HG03135 (cell line): Measurements from ENCODE around the gene PLIN5.

Experiments used
- ATAC-seq: cut with Tn5 transposase; IDR thresholded peaks from one replicate; pipeline ENCODE4 v1.9.1; 2021; ENCODE audit warnings: mild to moderate bottlenecking, moderate library complexity; ENCODE audit not compliant: unreplicated experiment

The PLIN5 gene

DNA sequence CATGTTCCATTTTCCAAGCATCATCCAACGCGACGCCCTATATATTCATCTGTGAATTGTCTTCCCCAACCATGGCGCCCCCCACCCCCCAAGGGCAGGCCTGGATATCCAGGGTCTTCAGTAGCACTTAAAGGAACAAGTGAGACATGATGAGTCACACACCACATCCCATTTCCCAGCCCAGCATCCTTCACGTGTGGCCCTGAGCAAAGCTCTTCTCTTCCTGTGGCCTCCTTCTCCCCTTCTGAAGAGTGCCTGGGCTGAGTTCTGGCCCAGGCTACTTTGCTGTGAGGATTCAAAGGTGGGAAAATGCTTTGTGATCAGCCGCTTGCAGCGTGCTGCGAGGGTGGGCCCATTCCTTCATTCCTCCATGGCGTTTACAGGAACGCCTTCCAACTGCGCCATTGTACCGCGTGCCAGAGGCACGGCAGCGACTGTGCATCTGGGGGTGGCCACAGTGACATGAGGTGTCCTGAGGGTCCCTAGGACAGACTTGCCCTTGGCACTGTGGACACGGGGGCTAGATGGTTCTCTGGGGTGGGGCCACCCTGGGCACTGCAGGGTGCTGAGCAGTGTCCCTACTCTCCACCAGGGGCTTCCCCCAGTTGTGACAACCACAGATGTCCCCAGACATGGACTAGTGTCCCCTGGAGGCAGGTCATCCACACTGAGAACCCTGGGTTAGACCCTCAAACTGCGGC lies 28.4 kb downstream of the PLIN5 start:
- ATAC-seq, result no peak

DNA sequence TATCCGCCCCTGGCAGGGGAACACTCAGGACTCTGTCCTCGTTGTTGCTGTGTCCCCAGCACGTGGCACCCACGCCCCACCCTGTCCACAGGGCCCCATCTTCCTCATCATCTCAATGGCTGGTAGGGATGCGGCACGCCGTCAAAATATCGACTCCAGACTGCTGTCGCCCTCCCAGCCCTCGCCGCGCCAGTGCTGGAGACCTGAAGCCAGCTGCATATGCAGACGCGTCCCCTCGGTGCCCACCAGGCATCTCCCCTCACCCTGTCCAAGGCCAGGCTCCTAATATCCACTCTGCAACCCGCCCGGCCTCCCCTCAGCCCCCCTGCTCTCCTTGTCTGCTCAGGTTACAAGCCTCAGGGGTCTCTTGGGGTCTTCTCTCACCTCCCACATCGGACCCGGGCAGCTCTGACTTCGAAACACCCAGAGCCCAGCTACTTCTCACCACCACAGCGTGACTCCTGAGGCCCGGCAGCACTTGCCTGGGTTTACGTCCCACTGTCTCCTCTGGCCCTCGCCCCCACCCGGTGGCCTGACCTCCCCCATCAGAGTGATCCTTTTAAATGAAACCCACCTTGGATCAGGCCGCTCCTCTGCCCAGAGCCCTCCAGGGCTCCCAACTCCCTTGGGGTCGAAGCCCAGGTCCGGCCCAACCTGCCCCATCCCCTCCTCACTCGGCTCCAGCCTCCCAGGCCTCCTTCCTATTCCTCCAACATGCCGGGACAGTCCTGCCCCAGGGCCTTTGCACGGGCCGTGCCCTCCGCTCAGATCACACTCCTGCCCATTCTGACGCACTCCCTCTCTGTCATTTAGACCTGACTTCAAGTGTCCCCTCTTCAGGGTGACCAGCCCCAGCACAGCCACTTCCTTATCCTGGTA lies 29.2 kb downstream of the PLIN5 start:
- ATAC-seq, result no peak

DNA sequence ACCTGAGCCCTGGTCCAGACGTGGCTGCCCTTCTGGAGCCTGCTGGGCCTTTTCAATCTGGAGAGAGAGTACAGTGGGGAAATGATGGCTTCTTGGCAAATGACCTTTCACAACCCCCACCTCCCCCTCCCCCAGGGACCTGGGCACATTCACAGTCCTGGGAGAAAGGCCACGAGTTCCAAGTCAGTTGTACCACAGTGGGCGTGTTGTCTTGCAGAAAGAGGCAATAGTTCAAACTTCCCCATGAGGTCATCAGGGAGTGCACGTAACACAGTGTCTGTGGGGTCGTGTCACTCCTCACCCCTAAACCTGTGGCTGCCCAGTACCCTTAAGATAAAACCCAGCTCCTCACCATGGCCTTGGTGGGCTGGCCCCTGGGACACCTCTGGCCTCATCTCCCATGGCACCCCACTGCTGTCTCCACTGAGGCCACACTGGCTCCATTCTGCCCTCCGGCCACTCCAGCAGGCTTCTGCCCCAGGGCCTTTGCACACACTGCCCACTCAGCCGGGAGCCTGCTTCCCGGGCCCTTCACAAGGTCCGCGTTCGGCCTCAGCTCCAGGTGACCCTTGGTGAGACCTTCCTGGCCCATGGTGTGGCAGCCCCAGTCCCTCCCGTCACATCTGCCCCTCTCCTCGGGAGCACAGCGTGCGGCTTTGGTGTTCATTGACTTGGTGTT lies 30.0 kb downstream of the PLIN5 start:
- ATAC-seq, result no peak

DNA sequence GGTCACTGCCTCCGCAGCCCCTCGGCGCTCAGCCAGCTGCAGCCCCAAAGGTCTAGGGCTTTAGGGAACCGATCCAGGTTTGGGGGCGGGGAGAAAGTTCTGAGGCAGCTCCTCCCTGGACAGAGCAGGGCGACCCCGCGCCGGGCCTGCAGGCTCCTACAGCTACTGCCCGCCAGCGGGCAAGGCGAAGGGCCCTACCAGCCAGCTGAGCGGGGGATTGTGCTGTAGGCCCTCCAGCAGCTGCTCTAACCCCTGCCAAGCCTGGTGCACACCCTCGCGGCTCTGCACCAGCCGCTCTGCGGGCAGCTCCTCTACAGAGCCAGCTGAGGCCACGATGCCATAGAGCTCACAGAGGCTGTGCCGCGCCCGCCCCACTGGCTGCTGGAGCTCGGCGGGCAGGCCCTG lies 30.7 kb downstream of the PLIN5 start:
- no peak for ATAC-seq

DNA sequence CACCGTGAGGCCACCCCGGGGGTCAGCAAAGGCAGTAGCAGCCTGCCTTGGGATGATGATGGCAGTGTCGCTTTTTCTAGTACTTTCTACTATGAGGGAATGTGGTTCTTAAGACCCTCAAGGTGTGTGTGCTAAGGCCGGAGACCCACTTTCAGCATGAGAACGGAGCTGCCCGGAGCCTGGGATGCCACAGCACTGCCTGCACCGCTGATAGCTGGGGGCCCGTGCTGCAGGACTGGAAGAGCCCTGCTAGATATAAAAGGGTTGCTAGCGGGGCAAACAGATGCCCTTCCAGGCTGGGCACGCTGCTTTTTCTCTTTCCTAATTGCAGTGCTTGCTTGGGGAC lies 31.2 kb downstream of the PLIN5 start:
- ATAC-seq, result no peak

DNA sequence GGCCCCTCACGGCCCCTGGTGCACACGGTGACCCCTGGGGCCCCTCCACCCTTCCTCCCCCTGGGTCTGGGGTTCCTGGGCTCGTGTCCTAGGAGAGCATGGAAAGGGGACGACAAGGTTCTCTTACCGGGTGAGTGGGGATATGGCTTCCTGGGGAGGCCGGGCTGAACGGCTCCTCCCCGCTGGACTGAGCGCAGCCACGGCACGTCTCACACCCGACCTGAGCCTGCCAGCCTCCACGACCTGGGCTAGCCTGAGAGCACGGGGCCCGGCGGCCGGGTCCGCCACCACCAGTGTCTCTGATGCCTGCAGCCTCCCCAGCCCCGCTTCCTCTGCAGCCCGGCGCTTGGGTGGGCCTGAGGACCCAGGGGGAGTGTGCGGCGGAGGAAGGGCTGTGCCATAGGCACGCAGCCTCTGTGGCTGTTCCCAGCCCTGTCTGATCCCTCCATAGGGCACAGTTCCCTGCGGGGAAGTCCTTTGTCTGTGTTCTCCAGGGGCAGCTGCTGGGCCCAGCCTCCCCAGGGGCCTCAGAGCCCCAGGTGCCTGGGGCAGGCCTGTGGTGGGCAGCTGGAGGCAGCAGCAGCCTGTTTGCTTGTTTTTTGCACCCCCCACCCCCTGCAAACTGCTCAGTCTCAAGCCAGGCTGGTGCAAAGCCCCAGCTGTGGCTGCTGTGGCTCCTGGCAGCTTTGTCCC lies 31.7 kb downstream of the PLIN5 start:
- ATAC-seq, result no peak

DNA sequence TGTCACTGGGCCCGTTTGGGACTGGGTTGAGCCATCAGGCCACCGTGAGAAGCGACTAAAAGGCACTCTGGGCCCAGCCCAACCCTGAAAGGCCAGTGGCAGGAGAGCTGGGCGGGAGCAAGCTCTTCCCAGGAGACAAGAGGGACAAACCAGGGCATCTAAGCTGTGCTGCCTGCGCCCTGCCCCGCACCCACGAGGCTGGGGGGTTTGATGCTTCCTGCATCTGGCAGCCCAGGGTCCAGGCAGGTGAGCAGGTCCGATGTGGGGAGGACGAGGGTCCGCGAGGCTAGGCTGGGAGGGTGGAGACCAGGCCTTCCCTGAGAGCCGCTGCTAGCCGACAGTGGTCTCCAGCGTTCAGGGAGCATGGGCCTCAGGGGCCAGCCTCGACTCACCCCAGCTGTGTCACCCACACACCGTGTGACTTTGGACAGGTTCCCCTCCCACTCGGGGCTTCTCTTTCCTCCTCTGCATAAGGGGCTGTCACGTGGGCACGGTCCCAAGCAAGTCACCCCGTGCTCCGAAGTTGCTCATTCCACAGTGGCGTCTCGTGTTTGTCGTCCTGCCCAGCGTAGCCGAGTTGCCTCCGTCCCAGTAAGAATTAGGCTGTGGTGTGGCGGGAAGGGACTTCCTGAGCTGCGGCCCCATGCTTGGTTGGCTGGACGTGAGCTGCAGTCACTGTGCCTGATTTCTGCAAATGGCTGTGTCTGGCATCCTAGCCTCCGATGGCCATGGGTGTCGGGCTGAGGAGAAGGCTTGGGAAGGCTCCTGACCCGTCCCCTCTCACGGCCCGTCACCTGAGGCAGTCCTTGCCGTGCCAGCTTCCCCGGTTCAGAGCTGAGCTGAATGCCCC lies 32.5 kb downstream of the PLIN5 start:
- no peak for ATAC-seq

DNA sequence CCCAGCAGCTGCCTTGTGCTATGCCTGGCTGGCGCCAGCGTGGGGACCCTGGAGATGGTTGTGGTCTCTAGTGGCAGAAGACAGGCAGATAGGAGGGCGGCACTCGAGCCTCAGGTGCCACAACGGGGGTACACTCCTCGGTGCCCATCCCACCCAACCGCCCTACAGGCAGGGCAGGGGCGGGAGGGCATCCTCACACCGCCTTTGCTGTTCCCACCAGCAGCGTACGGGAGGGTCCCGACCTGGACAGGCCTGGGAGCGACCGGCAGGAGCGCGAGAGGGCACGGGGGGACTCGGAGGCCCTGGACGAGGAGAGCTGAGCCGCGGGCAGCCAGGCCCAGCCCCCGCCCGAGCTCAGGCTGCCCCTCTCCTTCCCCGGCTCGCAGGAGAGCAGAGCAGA lies 33.3 kb downstream of the PLIN5 start:
- ATAC-seq, result no peak

DNA sequence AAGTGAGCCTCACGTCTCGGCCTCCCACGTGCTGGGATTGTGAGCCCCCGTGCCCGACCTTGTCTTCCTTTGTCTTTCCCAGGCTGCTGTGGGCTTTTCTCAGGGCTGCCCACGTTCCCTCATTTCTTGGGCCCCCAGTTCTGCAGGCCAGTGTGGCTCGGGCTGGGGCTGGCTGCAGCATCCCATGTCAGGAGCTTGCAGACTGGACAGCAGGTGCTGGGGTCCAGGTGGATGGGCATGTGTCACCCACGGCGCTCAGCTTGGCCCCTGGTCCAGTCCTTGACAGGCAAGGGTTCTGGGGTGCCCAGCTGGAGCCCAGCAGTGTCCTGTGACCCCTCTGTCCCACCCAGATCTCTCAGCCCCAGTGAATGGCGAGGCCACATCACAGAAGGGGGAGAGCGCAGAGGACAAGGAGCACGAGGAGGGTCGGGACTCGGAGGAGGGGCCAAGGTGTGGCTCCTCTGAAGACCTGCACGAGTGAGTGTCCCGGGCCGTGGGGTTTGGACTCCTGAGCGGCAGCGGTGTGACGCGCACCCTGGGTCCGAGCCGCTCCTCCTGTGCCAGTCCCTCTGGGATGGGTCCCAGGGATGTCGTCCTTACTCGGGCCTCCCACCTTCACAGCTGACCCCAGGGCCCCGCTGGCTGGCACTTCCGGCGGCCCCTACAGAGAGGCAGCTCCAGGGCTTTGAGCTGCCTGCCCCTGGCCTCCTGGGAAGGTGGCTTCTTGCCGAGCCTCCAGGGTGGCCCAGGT lies 34.0 kb downstream of the PLIN5 start:
- no peak for ATAC-seq

DNA sequence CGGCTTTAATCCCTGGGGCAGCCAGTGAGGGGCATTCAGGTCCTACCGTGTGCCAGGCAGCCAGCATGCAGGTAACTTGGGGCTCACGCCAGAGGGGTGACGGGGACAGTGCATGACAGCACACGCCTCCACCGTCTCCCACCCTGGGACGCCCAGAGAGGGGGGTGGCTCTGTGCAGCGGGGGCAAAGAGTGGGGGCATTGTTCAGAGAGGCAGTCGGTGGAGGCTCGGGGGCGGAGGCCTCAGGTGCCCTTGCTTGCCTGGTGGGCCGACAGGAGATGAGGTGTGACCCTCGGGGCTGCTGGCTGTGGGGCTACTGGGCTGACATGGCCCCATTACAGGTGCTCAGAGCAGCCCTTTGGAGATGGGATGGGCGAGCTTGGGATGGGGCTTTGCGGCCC lies 35.2 kb downstream of the PLIN5 start:
- no peak for ATAC-seq

DNA sequence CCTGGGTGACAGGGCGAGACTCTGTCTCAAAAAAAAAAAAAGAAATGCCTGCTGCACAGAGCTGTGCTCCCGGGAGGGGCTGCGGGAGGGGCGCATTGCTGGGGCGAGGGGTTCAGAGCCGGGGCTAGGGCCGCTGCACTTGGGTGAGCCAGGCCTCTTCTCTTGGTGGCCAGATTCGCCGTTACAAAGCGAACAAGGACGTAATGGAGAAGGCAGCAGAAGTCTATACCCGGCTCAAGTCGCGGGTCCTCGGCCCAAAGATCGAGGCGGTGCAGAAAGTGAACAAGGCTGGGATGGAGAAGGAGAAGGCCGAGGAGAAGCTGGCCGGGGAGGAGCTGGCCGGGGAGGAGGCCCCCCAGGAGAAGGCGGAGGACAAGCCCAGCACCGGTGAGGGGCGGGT lies 35.7 kb downstream of the PLIN5 start:
- ATAC-seq, result no peak

DNA sequence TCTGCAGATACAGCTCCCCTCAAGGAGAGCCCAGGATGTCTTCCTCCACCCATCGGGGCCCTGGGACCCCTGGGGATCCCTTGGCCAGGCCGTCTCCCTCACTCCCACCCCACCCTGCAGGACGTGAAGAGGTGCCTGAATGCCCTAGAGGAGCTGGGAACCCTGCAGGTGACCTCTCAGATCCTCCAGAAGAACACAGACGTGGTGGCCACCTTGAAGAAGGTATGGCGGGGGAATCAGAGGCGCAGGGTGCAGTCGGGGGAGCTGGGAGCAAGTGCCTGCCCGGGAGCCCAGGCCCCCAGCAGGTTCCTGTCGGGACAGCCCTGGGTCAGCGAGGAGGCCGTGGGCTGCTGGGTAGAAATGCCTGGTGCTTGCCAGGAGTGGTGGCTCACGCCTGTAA lies 36.3 kb downstream of the PLIN5 start:
- ATAC-seq, result no peak

DNA sequence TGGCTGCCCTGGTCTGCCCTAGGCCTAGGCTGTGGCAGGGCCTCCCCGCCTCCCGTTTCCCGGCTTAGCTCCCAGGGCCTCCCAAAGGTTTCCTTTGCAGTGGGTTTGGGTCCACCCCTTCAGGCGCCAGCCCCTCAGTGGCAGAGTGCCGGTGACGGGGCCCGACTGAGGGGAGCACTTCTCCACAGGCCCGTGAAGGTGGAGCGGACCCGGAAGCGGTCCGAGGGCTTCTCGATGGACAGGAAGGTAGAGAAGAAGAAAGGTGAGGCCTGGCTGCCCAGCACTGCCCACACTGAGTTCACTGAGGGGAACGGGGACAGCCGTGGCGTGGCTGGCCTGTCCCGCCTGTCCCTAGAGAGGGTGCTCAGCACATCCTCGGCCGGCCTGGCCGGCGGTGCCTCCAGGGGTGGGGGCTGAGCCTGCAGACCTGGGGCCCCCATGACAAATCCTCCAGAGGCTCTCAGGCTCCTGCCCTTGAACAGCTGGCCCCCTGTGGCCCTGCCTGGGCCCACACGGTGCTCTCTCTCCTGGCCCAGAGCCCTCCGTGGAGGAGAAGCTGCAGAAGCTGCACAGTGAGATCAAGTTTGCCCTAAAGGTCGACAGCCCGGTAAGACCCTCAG lies 37.1 kb downstream of the PLIN5 start:
- ATAC-seq, result no peak

DNA sequence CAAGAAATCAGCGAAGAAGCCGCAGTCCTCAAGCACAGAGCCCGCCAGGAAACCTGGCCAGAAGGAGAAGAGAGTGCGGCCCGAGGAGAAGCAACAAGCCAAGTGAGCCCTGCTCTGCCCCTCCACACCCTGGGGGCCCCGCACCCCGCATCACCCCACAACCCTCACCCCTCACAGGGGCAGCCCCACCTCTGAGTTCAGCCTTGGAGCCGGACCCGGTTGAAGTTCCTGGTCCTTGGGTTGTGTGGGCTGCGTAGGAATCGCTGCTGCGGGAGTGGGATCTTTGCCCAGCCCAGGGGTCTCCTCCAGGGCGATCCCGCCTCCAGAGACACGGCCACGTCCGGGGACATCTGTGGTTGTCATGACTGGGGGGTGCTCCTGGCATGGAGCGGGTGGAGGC lies 38.7 kb downstream of the PLIN5 start:
- ATAC-seq, result no peak

DNA sequence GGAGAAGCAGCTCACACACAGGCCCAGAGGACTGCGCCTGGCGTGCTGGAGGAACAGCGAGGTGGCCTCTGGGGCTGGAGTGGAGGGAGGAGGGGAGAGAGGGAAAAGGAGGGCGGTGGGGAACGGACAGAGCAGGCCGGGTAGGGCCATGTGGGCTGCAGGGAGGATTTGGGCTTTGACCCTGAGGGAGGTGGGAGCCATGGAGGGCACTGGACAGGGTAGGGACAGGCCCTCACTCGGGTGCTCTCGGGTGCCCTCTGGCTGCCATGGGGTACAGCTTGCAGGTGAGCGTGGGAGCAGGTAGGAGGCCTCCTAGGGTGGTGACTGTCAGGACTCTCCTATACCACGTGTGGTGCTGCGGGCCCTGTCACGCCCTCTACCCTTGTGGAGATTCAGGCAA lies 39.6 kb downstream of the PLIN5 start:
- ATAC-seq, result no peak

DNA sequence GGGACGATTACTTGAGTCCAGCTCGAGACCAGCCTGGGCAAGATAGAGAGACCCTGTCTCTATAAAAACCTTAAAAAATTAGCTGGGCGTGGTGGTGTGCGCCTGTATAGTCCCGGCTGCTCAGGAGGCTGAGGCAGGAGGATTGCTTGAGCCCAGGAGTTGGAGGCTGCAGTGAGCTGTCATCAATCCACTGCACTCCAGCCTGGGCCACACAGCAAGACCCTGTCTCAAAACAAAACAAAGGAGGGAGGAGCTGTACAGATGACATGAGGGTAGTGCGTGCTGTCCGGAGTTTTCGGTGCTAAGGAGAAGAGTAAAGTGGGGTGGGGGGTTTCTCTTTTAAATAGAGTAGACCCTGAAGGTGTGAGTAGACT lies 40.3 kb downstream of the PLIN5 start:
- ATAC-seq, result no peak

DNA sequence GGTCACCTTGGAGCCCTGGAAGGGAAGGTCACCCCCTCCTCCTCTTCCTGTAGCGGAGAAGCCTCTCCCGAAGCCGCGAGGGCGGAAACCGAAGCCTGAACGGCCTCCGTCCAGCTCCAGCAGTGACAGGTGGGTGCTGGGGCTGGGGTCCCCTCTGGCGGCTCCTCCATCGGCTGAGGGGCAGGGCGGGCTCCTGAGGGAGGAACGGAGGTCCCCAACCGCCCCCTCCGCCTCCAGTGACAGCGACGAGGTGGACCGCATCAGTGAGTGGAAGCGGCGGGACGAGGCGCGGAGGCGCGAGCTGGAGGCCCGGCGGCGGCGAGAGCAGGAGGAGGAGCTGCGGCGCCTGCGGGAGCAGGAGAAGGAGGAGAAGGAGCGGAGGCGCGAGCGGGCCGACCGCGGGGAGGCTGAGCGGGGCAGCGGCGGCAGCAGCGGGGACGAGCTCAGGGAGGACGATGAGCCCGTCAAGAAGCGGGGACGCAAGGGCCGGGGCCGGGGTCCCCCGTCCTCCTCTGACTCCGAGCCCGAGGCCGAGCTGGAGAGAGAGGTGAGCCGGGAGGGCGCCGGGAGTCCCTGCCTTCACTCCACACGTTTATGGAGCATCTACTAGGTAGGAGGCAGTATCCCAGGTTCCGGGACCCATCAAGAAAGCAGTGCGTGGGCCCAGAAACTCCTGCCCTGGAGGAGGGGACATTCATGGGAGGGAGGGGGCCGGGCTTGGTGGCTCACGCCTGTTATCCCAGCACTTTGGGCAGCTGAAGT lies 40.9 kb downstream of the PLIN5 start:
- no peak for ATAC-seq

DNA sequence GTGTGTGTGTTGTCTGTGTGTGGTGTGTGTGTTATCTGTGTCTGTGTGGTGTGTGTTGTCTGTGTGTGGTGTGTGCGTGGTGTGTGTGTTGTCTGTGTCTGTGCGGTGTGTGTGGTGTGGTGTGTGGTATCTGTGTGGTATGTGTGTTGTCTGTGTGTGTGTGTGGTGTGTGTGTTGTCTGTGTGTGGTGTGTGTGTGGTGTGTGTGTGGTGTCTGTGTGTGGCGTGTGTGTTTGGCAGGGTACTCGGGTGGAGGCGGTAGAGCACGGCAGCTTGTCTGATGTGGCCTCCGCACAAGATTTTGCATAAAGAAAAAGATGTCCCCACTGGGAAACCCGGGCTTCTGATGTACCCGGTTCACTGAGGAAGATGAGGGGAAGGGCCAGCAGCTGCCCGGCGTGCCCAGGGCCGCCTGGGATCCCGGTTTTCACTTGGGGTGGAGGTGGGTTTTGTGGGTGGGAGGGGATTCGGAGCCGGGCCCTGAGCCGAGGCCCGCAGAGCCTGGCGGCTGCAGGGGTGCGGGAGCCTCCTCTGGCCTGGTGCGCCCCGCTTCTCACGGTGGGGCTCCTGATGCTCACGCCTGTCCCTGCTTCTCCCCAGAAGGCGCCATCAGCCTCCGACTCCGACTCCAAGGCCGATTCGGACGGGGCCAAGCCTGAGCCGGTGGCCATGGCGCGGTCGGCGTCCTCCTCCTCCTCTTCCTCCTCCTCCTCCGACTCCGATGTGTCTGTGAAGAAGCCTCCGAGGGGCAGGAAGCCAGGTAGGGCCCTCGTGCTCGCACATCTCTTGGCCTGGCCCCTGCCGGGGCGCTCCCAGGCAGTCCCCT lies 41.7 kb downstream of the PLIN5 start:
- no peak for ATAC-seq
